NCI-H2227 treated with DMSO at 0.1 percent for 48 hours (cell line): Measurements from ENCODE around the gene MTUS2.

ENCODE experiments used
- DNase-seq: peaks from one replicate; lab custom pipeline; 2025; lab: John Stamatoyannopoulos, UW

MTUS2 gene

GRCh38 chr13:28820099-28821051 is at the start of gene MTUS2:
MTUS2 (plus strand) TSS chr13:28820339.
- DNase-seq = no peak

GRCh38 chr13:28778308-28779215 is 41.6 kb upstream of the MTUS2 start:
- DNase-seq = no peak

GRCh38 chr13:28792992-28793391 is 27.1 kb upstream of the MTUS2 start:
- no peak for DNase-seq

- no peak for DNase-seq
Measured at GRCh38 chr13:28794396-28794795, 25.7 kb upstream of the MTUS2 start.

- no peak for DNase-seq
Measured at GRCh38 chr13:28796938-28797257, 23.2 kb upstream of the MTUS2 start.

GRCh38 chr13:28805193-28805819 is 14.8 kb upstream of the MTUS2 start:
- DNase-seq = no peak

- DNase-seq = no peak
Measured at GRCh38 chr13:28817204-28817603, 2.9 kb upstream of the MTUS2 start.

- DNase-seq = no peak
Measured at GRCh38 chr13:28819046-28819730, 951 bp upstream of the MTUS2 start.

GRCh38 chr13:28819735-28820098 is 422 bp upstream of the MTUS2 start:
- no peak for DNase-seq

GRCh38 chr13:28822151-28822550 is 2.0 kb downstream of the MTUS2 start:
- DNase-seq = no peak

- DNase-seq = no peak
Measured at GRCh38 chr13:28822801-28823200, 2.7 kb downstream of the MTUS2 start.

- no peak for DNase-seq
Measured at GRCh38 chr13:28825379-28825778, 5.2 kb downstream of the MTUS2 start.

- DNase-seq = no peak
Measured at GRCh38 chr13:28826368-28826767, 6.2 kb downstream of the MTUS2 start.

- DNase-seq = no peak
Measured at GRCh38 chr13:28830580-28830979, 10.4 kb downstream of the MTUS2 start.

GRCh38 chr13:28831117-28831516 is 11.0 kb downstream of the MTUS2 start:
- DNase-seq = no peak

- DNase-seq = no peak
Measured at GRCh38 chr13:28837111-28837510, 17.0 kb downstream of the MTUS2 start.

GRCh38 chr13:28843639-28844038 is 23.5 kb downstream of the MTUS2 start:
- DNase-seq = no peak

- no peak for DNase-seq
Measured at GRCh38 chr13:28849441-28849840, 29.3 kb downstream of the MTUS2 start.

GRCh38 chr13:28850226-28850625 is 30.1 kb downstream of the MTUS2 start:
- no peak for DNase-seq

GRCh38 chr13:28851422-28851821 is 31.3 kb downstream of the MTUS2 start:
- no peak for DNase-seq

- DNase-seq = no peak
Measured at GRCh38 chr13:28854657-28855056, 34.5 kb downstream of the MTUS2 start.

GRCh38 chr13:28856287-28856686 is 36.1 kb downstream of the MTUS2 start:
- no peak for DNase-seq
